Mucosa of descending colon (tissue), 3 donors: ENCODE measurements around the gene BCAS4. TPM values are rescaled to one million over a fixed set of nuclear protein-coding genes. Genes with fewer than 3 reads are reported as not detected.

ENCODE experiments used
- ATAC-seq: fragments of 200-7000 bp; cut with Tn5 transposase; one replicate; pipeline ENCODE4 v1.9.1; 2020; ENCODE audit warnings: mild to moderate bottlenecking, moderate library complexity
- DNase-seq, 3 donors: peaks; one replicate each; pipeline ENCODE4 v3.0.0-alpha.2; 2020
- H3K36me3 ChIP-seq: fragments of 200-600 bp; one replicate; pipeline ENCODE4 v1.8.0; 2021; ENCODE audit warnings: low read depth, mild to moderate bottlenecking
- H3K4me1 ChIP-seq: fragments of 200-600 bp; one replicate; pipeline ENCODE4 v1.8.0; 2021; ENCODE audit warnings: low read depth, mild to moderate bottlenecking
- H3K4me3 ChIP-seq: fragments of 200-600 bp; one replicate; pipeline ENCODE4 v1.8.0; 2021; ENCODE audit warnings: mild to moderate bottlenecking
- H3K9me3 ChIP-seq: fragments of 200-600 bp; one replicate; pipeline ENCODE4 v1.8.0; 2021; ENCODE audit warnings: mild to moderate bottlenecking
- CTCF ChIP-seq: fragments of 200-600 bp; IDR thresholded peaks from one replicate; pipeline ENCODE4 v1.8.0; 2022; ENCODE audit warnings: antibody characterized with exemption, mild to moderate bottlenecking
- intact Hi-C, 2 donors: fragments of 100-400 bp; cut with DNase I in 1 of 2; cut with micrococcal nuclease in 1 of 2; formaldehyde crosslinking; loops; one replicate each; pipeline versions ENCODE4 v1.11.0 to v1.11.1; 2022; cut with DNase I, micrococcal nuclease
- total RNA-seq, 3 donors: library from RNA; stranded (reverse); fragmentation: NEBNext Ultra II Directional in 2 of 3; extraction: Animal tissue kit (Norgen Biotek cat#: 25700) in 2 of 3; gene quantifications; one replicate each; pipeline versions ENCODE4 v1.2.1 to v1.2.4, GENCODE V29; 2021 to 2023
- donor health status: DM: no; HTN: no; CAD: no; lungs with moderate emphysema.
- donor health status: DM: no; HTN: no; CAD: no.
- donor health status: DM: no; HTN: yes; CAD: no.

The BCAS4 gene
- total RNA-seq, 3 donors from 2014 or later, result 1.9 to 5.6 (median 2.9) TPM

GRCh38 chr20:50885068-50885467, 90.2 kb downstream of the BCAS4 start:
- intact Hi-C loops, result no loop called here
- Histone ChIP-seq H3K4me3 (no peak overlapping the region), H3K4me1 (no peaks in the 10 kb centered on the region), H3K36me3 (no peaks in the 10 kb centered on the region), H3K9me3 (no peaks in the 10 kb centered on the region)
- no peak for TF ChIP-seq CTCF
- DNase-seq (no peak), ATAC-seq (no peak)

GRCh38 chr20:50885781-50886180, 90.9 kb downstream of the BCAS4 start:
- DNase-seq (no peak), ATAC-seq (no peak)
- intact Hi-C loops, result no loop called here
- Histone ChIP-seq H3K4me3 (no peak overlapping the region), H3K4me1 (no peaks in the 10 kb centered on the region), H3K9me3 (no peaks in the 10 kb centered on the region), H3K36me3 (no peaks in the 10 kb centered on the region)
- no peak for TF ChIP-seq CTCF

GRCh38 chr20:50886184-50886790, 91.4 kb downstream of the BCAS4 start:
- H3K9me3 ChIP-seq, result no peaks in the 10 kb centered on the region
- peak; percentile 9 for ATAC-seq
- no peaks in the 10 kb centered on the region for H3K4me1 ChIP-seq
- no peak for TF ChIP-seq CTCF
- no peak for DNase-seq
- no peak overlapping the region for H3K4me3 ChIP-seq
- intact Hi-C loops, result no loop called here
- H3K36me3 ChIP-seq, result no peaks in the 10 kb centered on the region

- no peak for TF ChIP-seq CTCF
- ATAC-seq (no peak), DNase-seq (no peak)
- Histone ChIP-seq H3K4me3 (no peak overlapping the region), H3K4me1 (no peaks in the 10 kb centered on the region), H3K36me3 (no peaks in the 10 kb centered on the region), H3K9me3 (no peaks in the 10 kb centered on the region)
- intact Hi-C loops, result no loop called here
Observed at GRCh38 chr20:50887576-50887975, 92.7 kb downstream of the BCAS4 start.

- TF ChIP-seq CTCF, result no peak
- intact Hi-C loops, result no loop called here
- Histone ChIP-seq H3K4me3 (no peak overlapping the region), H3K9me3 (no peaks in the 10 kb centered on the region), H3K4me1 (no peaks in the 10 kb centered on the region), H3K36me3 (no peaks in the 10 kb centered on the region)
- ATAC-seq, result no peak
- DNase-seq, result no peak
Observed at GRCh38 chr20:50891138-50891537, 96.3 kb downstream of the BCAS4 start.

- intact Hi-C loops, result no loop called here
- no peak for TF ChIP-seq CTCF
- Histone ChIP-seq H3K9me3 (no peaks in the 10 kb centered on the region), H3K4me1 (no peaks in the 10 kb centered on the region), H3K4me3 (no peak overlapping the region), H3K36me3 (no peaks in the 10 kb centered on the region)
- DNase-seq (no peak), ATAC-seq (no peak)
Observed at GRCh38 chr20:50892394-50892793, 97.5 kb downstream of the BCAS4 start.
